WTC11 (cell line): Measurements from ENCODE around the gene HFE. TPM values are rescaled to one million over a fixed set of nuclear protein-coding genes. Genes with fewer than 3 reads are reported as not detected.

Source experiments
- ATAC-seq: fragments of 200-7000 bp; cut with Tn5 transposase; 2 replicates; pipeline ENCODE4 v1.10.0; 2021; ENCODE audit warnings: mild to moderate bottlenecking, moderate library complexity
- CTCF ChIA-PET: fragments of 300-600 bp; sonication (Branson Sonifier 250); formaldehyde crosslinking; loops from one replicate; lab custom pipeline; 2021; ENCODE audit warnings: antibody characterized with exemption; lab: Charles Lee
- POLR2A ChIA-PET: fragments of 350-600 bp; sonication (Branson Sonifier 250); formaldehyde crosslinking; loops from one replicate; lab custom pipeline; 2021; ENCODE audit warnings: antibody characterized with exemption; lab: Charles Lee
- DNase-seq: peaks from one replicate; pipeline ENCODE4 v3.0.0; 2021; ENCODE audit warnings: low spot score
- H3K27ac Mint-ChIP-seq: 2 replicates; pipeline ENCODE4 v1.8.0; 2021; ENCODE audit warnings: mixed read lengths
- H3K27me3 Mint-ChIP-seq: 2 replicates; pipeline ENCODE4 v1.8.0; 2021; ENCODE audit warnings: low read depth, mild to moderate bottlenecking, moderate library complexity, mixed read lengths
- H3K36me3 Mint-ChIP-seq: 2 replicates; pipeline ENCODE4 v1.8.0; 2021; ENCODE audit warnings: mixed read lengths
- H3K4me1 Mint-ChIP-seq: 2 replicates; pipeline ENCODE4 v1.8.0; 2022; ENCODE audit warnings: mixed read lengths
- H3K4me3 Mint-ChIP-seq: 2 replicates; pipeline ENCODE4 v1.8.0; 2021; ENCODE audit warnings: mild to moderate bottlenecking, moderate library complexity, mixed read lengths
- H3K9me3 Mint-ChIP-seq: 2 replicates; pipeline ENCODE4 v1.8.0; 2021; ENCODE audit warnings: mixed read lengths
- ATF1 ChIP-seq: sonication (generic); formaldehyde crosslinking; IDR thresholded peaks from 2 replicates; pipeline ENCODE4 v1.8.1; 2023; ENCODE audit warnings: mild to moderate bottlenecking, moderate library complexity, missing genetic modification reagents
- FOXK1 ChIP-seq: sonication (generic); formaldehyde crosslinking; IDR thresholded peaks from 2 replicates; pipeline ENCODE4 v1.8.0; 2022; ENCODE audit warnings: mild to moderate bottlenecking, moderate library complexity, missing genetic modification reagents
- FOXP4 ChIP-seq: sonication (generic); formaldehyde crosslinking; IDR thresholded peaks from 2 replicates; pipeline ENCODE4 v1.8.0; 2022; ENCODE audit warnings: mild to moderate bottlenecking, missing genetic modification reagents
- GABPB1 ChIP-seq: sonication (generic); formaldehyde crosslinking; IDR thresholded peaks from 2 replicates; pipeline ENCODE4 v1.8.1; 2023; ENCODE audit warnings: mild to moderate bottlenecking, missing genetic modification reagents
- IRF1 ChIP-seq: sonication (generic); formaldehyde crosslinking; IDR thresholded peaks from 2 replicates; pipeline ENCODE4 v1.8.0; 2023; ENCODE audit warnings: missing genetic modification reagents
- MLX ChIP-seq: sonication (generic); formaldehyde crosslinking; IDR thresholded peaks from 2 replicates; pipeline ENCODE4 v1.8.1; 2023; ENCODE audit warnings: mild to moderate bottlenecking, missing genetic modification reagents, moderate library complexity
- NR1H2 ChIP-seq: sonication (generic); formaldehyde crosslinking; IDR thresholded peaks from 2 replicates; pipeline ENCODE4 v1.9.0; 2021; ENCODE audit warnings: mild to moderate bottlenecking, moderate library complexity, missing genetic modification reagents
- NR3C1 ChIP-seq: sonication (generic); formaldehyde crosslinking; conservative IDR thresholded peaks from 2 replicates; pipeline ENCODE4 v1.8.1; 2023; ENCODE audit warnings: low read depth, mild to moderate bottlenecking, missing genetic modification reagents
- PRRX2 ChIP-seq: fragments of 250-450 bp; sonication (Bioruptor Pico); IDR thresholded peaks from 2 replicates; pipeline ENCODE4 v1.8.0; 2021; ENCODE audit warnings: mild to moderate bottlenecking
- RORB ChIP-seq: fragments of 250-450 bp; sonication (Bioruptor Pico); IDR thresholded peaks from 2 replicates; pipeline ENCODE4 v1.9.0; 2021; ENCODE audit warnings: mild to moderate bottlenecking
- SP1 ChIP-seq: sonication (generic); formaldehyde crosslinking; conservative IDR thresholded peaks from 2 replicates; pipeline ENCODE4 v1.8.1; 2022; ENCODE audit warnings: missing genetic modification reagents
- TEAD4 ChIP-seq: sonication (generic); formaldehyde crosslinking; IDR thresholded peaks from 2 replicates; pipeline ENCODE4 v1.8.0; 2022; ENCODE audit warnings: mild to moderate bottlenecking, missing genetic modification reagents
- ZNF138 ChIP-seq: sonication (generic); formaldehyde crosslinking; conservative IDR thresholded peaks from 2 replicates; pipeline ENCODE4 v1.8.1; 2022; ENCODE audit warnings: mild to moderate bottlenecking, moderate library complexity, missing genetic modification reagents
- total RNA-seq: library from RNA; stranded (reverse); gene quantifications from 3 replicates; pipeline ENCODE4 v1.2.3, GENCODE V29; 2021
- TF ChIP-seq, protein P1 (sequence below): sonication (generic); formaldehyde crosslinking; conservative IDR thresholded peaks from 2 replicates; pipeline ENCODE4 v1.8.1; 2022; ENCODE audit warnings: mild to moderate bottlenecking, missing genetic modification reagents
- TF ChIP-seq, protein P2 (sequence below): fragments of 250-450 bp; sonication (Bioruptor Pico); IDR thresholded peaks from 2 replicates; pipeline ENCODE4 v1.9.0; 2021; ENCODE audit warnings: mild to moderate bottlenecking, borderline replicate concordance
- TF ChIP-seq, protein P3 (sequence below): sonication (generic); formaldehyde crosslinking; IDR thresholded peaks from 2 replicates; pipeline ENCODE4 v1.8.1; 2022; ENCODE audit warnings: missing genetic modification reagents, borderline replicate concordance
- TF ChIP-seq, protein P4 (sequence below): fragments of 250-450 bp; sonication (Bioruptor Pico); conservative IDR thresholded peaks from 2 replicates; pipeline ENCODE4 v1.9.0; 2021; ENCODE audit warnings: mild to moderate bottlenecking
- TF ChIP-seq, protein P5 (sequence below): fragments of 200-600 bp; IDR thresholded peaks from 2 replicates; pipeline ENCODE4 v1.8.0; 2022; ENCODE audit warnings: antibody characterized with exemption

The HFE gene
- total RNA-seq, 1 experiment from 2014 or later, result 1.9 TPM

- TF ChIP-seq MLX (CRISPR knock-in tag) (no peak), PRRX2 (peak; percentile 60; the same call in 1 of the 2 replicates)
- peaks cover 34% of the 10 kb centered on the region for H3K4me1 Mint-ChIP-seq
- peak overlapping the region; percentile 99 for H3K27ac Mint-ChIP-seq
- peak; percentile 8 for ATAC-seq
- H3K36me3 Mint-ChIP-seq, result peaks cover 24% of the 10 kb centered on the region
- H3K27me3 Mint-ChIP-seq, result no peaks in the 10 kb centered on the region
- POLR2A ChIA-PET, result interaction anchor here (0.8 to 8.3 kb wide), 34 partner anchors 9 to 1771 kb away, joined by 3 to 563 read pairs (median 27); a partner anchor contains a TSS
- DNase-seq, result peak; percentile 21
- H3K9me3 Mint-ChIP-seq, result no peaks in the 10 kb centered on the region
- peak overlapping the region; percentile 95 for H3K4me3 Mint-ChIP-seq
- CTCF ChIA-PET, result no interaction called here
Observed at GRCh38 chr6:26122402-26122792, 35.2 kb downstream of the HFE start.

- CTCF ChIA-PET, result interaction anchor here (1.0 kb wide), 1 partner anchor 19 kb away, joined by 7 read pairs; a partner anchor contains a TSS
- no peak for TF ChIP-seq TEAD4 (CRISPR knock-in tag)
- TF ChIP-seq ZNF138 (CRISPR knock-in tag), result no peak
- TF ChIP-seq FOXP4 (CRISPR knock-in tag), result no peak
- TF ChIP-seq, protein P1, sequence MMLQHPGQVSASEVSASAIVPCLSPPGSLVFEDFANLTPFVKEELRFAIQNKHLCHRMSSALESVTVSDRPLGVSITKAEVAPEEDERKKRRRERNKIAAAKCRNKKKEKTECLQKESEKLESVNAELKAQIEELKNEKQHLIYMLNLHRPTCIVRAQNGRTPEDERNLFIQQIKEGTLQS, result no peak
- no peak for TF ChIP-seq IRF1
- TF ChIP-seq SP1, result peak; percentile 61; the same call in 1 of the 2 replicates
- TF ChIP-seq, protein P2, sequence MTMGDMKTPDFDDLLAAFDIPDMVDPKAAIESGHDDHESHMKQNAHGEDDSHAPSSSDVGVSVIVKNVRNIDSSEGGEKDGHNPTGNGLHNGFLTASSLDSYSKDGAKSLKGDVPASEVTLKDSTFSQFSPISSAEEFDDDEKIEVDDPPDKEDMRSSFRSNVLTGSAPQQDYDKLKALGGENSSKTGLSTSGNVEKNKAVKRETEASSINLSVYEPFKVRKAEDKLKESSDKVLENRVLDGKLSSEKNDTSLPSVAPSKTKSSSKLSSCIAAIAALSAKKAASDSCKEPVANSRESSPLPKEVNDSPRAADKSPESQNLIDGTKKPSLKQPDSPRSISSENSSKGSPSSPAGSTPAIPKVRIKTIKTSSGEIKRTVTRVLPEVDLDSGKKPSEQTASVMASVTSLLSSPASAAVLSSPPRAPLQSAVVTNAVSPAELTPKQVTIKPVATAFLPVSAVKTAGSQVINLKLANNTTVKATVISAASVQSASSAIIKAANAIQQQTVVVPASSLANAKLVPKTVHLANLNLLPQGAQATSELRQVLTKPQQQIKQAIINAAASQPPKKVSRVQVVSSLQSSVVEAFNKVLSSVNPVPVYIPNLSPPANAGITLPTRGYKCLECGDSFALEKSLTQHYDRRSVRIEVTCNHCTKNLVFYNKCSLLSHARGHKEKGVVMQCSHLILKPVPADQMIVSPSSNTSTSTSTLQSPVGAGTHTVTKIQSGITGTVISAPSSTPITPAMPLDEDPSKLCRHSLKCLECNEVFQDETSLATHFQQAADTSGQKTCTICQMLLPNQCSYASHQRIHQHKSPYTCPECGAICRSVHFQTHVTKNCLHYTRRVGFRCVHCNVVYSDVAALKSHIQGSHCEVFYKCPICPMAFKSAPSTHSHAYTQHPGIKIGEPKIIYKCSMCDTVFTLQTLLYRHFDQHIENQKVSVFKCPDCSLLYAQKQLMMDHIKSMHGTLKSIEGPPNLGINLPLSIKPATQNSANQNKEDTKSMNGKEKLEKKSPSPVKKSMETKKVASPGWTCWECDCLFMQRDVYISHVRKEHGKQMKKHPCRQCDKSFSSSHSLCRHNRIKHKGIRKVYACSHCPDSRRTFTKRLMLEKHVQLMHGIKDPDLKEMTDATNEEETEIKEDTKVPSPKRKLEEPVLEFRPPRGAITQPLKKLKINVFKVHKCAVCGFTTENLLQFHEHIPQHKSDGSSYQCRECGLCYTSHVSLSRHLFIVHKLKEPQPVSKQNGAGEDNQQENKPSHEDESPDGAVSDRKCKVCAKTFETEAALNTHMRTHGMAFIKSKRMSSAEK (CRISPR knock-in tag), result peak; percentile 99
- no peak for TF ChIP-seq NR3C1
- TF ChIP-seq GABPB1, result peak; percentile 55
- no peak for TF ChIP-seq RORB (CRISPR knock-in tag)
- TF ChIP-seq FOXK1 (CRISPR knock-in tag), result peak; percentile 79; the same call in 1 of the 2 replicates
- TF ChIP-seq, protein P3, sequence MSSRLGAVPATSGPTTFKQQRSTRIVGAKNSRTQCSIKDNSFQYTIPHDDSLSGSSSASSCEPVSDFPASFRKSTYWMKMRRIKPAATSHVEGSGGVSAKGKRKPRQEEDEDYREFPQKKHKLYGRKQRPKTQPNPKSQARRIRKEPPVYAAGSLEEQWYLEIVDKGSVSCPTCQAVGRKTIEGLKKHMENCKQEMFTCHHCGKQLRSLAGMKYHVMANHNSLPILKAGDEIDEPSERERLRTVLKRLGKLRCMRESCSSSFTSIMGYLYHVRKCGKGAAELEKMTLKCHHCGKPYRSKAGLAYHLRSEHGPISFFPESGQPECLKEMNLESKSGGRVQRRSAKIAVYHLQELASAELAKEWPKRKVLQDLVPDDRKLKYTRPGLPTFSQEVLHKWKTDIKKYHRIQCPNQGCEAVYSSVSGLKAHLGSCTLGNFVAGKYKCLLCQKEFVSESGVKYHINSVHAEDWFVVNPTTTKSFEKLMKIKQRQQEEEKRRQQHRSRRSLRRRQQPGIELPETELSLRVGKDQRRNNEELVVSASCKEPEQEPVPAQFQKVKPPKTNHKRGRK (CRISPR knock-in tag), result no peak
- TF ChIP-seq, protein P4, sequence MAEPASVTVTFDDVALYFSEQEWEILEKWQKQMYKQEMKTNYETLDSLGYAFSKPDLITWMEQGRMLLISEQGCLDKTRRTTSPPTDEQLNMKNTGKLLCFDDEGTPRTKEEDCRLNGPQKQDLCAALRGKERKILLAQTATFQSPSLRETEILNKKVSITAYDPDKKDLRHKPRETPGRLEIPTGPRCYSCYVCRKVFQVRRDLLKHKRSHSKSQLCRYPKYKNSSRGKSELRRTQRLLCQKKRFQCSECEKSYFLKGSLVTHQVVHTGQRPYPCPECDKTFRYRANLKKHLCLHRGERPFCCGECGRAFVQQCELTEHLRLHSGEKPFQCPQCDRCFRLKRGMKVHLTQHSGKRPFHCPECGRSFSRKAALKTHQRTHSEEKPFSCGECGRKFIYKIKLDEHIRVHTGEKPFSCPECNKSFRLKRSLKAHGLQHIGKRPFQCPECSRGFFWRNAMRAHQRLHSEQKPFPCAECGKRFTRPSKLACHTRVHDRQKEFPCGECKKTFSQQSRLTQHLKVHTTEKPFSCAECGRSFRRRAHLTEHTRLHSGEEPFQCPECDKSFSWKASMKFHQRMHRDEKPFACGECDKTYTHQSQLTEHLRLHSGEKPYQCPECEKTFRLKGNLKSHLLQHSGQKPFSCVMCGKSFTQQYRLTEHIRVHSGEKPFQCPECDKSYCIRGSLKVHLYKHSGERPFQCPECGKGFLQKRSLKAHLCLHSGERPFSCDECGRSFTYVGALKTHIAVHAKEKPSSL (CRISPR knock-in tag), result peak; percentile 99
- no peak for TF ChIP-seq NR1H2
- TF ChIP-seq, protein P5, sequence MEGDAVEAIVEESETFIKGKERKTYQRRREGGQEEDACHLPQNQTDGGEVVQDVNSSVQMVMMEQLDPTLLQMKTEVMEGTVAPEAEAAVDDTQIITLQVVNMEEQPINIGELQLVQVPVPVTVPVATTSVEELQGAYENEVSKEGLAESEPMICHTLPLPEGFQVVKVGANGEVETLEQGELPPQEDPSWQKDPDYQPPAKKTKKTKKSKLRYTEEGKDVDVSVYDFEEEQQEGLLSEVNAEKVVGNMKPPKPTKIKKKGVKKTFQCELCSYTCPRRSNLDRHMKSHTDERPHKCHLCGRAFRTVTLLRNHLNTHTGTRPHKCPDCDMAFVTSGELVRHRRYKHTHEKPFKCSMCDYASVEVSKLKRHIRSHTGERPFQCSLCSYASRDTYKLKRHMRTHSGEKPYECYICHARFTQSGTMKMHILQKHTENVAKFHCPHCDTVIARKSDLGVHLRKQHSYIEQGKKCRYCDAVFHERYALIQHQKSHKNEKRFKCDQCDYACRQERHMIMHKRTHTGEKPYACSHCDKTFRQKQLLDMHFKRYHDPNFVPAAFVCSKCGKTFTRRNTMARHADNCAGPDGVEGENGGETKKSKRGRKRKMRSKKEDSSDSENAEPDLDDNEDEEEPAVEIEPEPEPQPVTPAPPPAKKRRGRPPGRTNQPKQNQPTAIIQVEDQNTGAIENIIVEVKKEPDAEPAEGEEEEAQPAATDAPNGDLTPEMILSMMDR, result no peak
- TF ChIP-seq ATF1, result no peak; the same call in none of the 2 replicates
Observed at GRCh38 chr6:26122793-26123674, 35.8 kb downstream of the HFE start.

More at GRCh38 chr6:26122793-26123674, 35.8 kb downstream of the HFE start:
- Mint-ChIP-seq H3K4me1 (peaks cover 40% of the 10 kb centered on the region), H3K9me3 (no peaks in the 10 kb centered on the region), H3K27ac (peak overlapping the region; percentile 99), H3K27me3 (no peaks in the 10 kb centered on the region), H3K4me3 (peak overlapping the region; percentile 95), H3K36me3 (peaks cover 26% of the 10 kb centered on the region)
- POLR2A ChIA-PET, result interaction anchor here (0.5 to 8.3 kb wide), 59 partner anchors 10 to 1770 kb away, joined by 3 to 563 read pairs (median 8); a partner anchor contains a TSS
- peak; percentile 51 for ATAC-seq
- DNase-seq, result peak; percentile 89
